ENCODE results near the gene TMEM150C.
A peak's percentile ranks its signal among the peaks of the same experiment; 100 is the strongest.
"Not testable (repeated sequence)": the region's sequence is repeated elsewhere in the genome, so short reads cannot be mapped to it uniquely, and the experiment has no call there.

TMEM150C gene

DNA sequence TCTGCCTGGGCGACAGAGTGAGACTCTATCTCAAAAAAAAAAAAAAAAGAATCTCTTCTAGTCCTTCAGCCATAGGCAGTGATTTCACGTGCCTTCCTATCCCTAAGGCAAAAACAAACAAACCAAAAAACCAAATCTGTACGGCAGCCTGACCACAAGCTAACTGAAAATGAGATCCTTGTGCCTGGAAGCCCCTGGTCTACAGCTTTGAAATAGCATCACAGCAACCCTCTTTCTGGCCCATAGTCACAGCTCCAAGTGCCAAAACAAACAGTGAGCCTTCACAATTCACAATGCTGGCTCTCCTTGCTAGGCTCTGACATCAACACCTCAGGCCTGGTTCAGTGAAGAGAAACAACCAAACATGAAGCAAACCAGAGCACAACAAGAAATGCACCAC is 46.1 kb downstream of the TMEM150C start:
- DNase-seq (ENCODE audit: low spot score): peak; percentile 53

DNA sequence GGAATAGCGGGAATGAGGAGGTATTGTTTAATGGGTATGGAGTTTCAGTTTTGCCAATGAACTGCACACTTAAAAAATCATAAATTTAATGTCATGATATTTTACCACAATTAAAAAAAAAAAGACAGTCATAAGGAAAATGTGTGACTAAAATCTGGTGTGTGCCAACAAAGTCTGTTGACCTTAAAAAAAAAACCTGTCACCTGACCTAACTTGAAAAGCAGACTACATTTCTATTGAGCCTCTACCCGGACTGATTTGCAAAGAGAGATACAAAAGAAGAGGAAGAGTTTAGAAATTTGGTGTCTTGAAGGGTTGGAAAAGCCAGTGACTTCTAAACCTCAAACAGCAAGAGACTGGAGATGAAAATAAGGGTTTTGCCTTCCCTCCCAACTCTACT is 48.4 kb downstream of the TMEM150C start:
- no peak for DNase-seq (ENCODE audit: low spot score)

DNA sequence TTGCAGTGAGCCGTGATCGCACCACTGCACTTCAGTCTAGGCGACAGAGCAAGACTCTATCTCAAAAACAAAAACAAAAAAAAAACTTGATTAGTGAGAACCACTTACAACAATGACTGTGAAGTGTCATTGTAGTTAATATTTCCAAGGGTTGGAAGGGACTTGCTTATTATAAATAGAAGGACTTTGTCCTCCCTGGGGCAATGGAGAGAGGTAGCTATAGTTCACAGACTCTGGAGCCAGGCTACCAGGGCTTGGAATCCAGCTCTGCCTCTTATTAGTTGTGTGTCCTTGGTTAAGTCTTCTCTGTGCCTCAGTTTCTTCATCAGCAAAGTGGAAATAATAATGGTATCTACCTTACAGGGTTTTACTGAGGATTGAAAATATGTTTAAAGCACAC is 51.6 kb downstream of the TMEM150C start:
- DNase-seq (ENCODE audit: low spot score): no peak

GRCh38 chr4:82508806-82509428 is 52.9 kb downstream of the TMEM150C start:
- no peak for DNase-seq (ENCODE audit: low spot score)

DNA sequence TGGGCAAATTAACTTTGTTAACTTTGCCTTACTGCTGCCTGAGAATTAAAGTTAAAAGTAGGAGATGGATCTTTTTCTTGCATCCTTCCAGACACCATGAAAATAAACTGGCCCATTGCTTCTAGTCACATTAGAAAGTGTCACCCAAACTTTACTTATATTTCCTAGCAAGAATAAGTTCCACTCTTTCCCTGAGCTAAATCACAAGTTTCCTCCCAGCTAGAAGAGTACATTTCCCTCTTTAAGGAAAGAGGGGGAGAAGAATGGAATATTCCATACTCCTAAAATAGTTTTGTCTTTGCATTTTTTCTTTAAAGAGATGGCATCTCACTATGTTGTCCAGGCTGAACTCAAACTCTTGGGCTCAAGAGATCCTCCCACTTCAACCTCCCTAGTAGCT is 53.8 kb downstream of the TMEM150C start:
- no peak for DNase-seq (ENCODE audit: low spot score)

DNA sequence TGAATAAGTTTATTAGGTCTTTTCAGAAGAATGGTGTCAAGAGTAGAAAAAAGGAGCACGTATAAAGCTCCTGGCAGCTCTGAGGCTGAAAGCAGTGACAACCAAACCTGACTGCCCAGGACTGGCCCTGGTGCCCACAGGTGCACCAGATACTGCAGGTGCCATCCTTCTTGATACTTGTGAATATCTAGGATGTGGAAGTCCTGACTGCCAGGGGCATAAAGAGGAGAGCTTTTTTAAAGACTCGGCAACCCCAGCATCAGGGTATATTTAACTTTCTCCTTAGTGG is 60.7 kb downstream of the TMEM150C start:
- no peak for DNase-seq (ENCODE audit: low spot score)

- DNase-seq (ENCODE audit: low spot score): peak; percentile 31
Measured at GRCh38 chr4:82500435-82501153, 61.2 kb downstream of the TMEM150C start.

- DNase-seq (ENCODE audit: low spot score): no peak
Measured at GRCh38 chr4:82499738-82500434, 61.9 kb downstream of the TMEM150C start.

GRCh38 chr4:82496349-82496748 is 65.4 kb downstream of the TMEM150C start:
- DNase-seq (ENCODE audit: low spot score): no peak

DNA sequence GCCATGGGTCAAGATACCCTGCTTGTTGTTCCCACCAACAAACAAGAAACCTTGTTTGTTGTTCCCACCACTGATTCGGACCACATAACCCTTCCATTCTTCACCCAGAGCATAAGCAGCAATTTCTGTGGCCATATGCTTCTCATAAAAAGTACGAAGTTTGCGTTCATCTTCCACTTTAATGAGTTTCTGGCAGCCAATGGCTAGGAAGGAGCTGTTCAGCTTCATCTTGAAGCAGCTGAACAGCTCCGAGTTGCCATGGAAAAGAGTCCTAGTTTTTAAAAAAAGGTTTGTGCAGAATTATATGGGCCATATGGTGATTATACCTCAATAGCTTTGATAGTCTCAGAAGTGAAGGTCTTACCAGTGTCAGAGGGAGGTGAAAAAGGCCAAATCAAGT is 66.1 kb downstream of the TMEM150C start:
- no peak for DNase-seq (ENCODE audit: low spot score)

DNA sequence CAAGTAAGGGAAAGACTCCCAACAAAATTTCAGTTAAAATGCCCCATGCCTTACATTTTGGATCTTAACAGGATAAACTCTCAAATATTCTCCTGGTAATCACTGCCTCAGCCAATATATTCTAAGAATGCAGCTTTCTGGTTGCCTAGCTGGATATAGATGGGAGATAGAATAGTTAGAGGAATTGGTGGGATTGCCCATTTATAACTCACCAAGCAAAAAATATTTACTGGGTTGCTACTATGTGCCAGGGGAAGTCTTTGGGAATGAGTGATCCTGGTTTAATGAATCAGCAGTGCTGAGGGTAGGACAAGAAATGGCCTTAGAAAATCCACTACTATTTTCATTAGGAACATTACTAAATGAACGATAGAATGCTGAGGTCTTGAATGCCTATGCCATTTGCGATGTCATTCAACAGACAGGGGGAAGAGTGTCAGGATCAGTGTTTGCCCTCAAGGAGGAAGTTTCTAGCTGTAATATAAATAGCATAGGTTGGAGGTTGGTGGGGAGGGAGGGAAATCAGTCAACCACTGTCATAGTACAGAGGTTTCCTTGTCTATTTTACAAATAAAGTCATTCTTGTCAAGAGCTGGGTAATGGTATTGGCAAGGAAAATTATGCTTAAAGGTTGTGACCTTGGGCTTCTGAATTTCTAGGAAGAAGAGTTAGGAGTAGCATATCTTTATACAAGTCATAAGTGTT is 67.9 kb downstream of the TMEM150C start:
- DNase-seq (ENCODE audit: low spot score): peak; percentile 58

GRCh38 chr4:82491251-82491960 is 70.4 kb downstream of the TMEM150C start:
- no peak for DNase-seq (ENCODE audit: low spot score)

DNA sequence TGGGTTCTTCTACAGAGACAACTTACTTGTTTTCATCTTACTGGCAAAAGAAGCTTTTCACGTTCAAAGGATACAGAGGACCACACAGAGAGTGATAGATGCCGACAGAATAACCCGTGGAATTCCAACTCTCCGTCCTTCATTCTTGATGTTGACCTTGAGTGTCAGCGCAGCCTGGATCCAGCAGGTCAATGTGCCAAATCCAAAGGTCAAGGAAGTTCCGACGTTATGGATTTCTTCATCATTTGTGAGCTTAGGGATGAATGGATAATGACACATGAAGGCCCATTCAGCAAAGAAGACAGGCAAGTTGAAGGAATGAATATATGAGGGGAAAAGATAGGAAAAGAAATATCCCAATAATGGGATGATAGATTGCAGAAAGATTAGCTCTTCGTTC is 71.8 kb downstream of the TMEM150C start:
- DNase-seq (ENCODE audit: low spot score): no peak

- DNase-seq (ENCODE audit: low spot score): no peak
Measured at GRCh38 chr4:82489076-82489475, 72.7 kb downstream of the TMEM150C start.

- no peak for DNase-seq (ENCODE audit: low spot score)
Measured at GRCh38 chr4:82484996-82485783, 76.6 kb downstream of the TMEM150C start.

DNA sequence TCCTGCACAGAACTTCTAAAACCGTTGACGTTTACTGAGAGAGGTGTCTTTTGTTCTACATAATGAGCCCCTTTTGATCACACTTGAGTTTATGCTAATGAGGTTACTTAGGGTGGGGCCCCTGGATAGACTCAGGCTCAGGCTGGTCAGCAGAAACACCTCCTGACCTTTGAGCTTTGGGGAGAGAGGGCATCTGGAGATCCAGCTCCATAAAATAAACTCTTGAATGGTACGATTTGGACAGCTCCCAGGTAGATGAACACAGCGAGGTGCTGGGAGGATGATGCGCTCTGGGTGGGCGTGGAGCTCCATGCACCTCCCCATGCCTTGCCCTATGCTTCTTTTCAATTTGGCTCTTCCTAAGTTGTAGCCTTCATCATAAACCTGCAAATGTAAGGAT is 79.4 kb downstream of the TMEM150C start:
- DNase-seq (ENCODE audit: low spot score): no peak

DNA sequence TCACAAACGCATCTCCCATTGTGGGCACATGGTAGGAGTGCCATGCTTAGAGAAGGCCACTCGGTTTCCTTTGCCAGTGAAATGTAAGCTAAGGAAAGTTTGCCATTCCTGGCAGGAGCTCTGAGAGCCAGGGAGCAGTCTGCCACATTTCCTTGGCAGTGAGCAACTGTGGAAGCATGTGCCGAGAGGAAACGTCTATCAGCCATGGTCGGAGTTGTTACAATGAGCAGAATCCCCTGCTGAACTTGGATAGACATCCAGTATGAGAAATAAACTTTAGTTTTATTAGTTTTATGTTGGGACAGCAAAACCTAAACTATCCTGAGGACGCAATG is 80.3 kb downstream of the TMEM150C start:
- no peak for DNase-seq (ENCODE audit: low spot score)

GRCh38 chr4:82480771-82481505 is 80.8 kb downstream of the TMEM150C start:
- DNase-seq (ENCODE audit: low spot score): no peak

DNA sequence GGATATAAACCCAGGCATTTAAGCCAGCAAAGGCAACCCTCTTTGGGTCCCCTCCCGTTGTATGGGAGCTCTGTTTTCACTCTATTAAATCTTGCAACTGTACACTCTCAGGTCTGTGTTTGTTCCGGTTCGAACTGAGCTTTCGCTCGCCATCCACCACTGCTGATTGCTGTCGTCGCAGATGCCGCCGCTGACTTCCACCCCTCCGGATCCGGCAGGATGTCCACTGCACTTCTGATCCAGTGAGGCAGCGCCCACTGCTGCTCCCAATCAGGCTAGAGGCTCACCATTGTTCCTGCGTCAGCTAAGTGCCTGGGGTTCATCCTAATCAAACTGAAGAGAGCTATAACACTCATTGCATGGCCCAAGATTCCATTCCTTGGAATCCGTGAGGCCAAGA is 82.2 kb downstream of the TMEM150C start:
- DNase-seq (ENCODE audit: low spot score): no peak

GRCh38 chr4:82477469-82477868 is 84.3 kb downstream of the TMEM150C start:
- not testable (repeated sequence) for DNase-seq (ENCODE audit: low spot score)

- DNase-seq (ENCODE audit: low spot score): not testable (repeated sequence)
Measured at GRCh38 chr4:82475931-82476330, 85.9 kb downstream of the TMEM150C start.

Data from AG08395 (cell line).